Mesothelial cell of epicardium (in vitro differentiated cells): Measurements from ENCODE around the gene APOD. TPM values are rescaled to one million over a fixed set of nuclear protein-coding genes. Genes with fewer than 3 reads are reported as not detected.

Experiments
- DNase-seq, 2 experiments: peaks; one replicate each; pipeline ENCODE4 v3.0.0; 2021; ENCODE audit warnings: low spot score in 2 of 2; ENCODE audit not compliant: unreplicated experiment in 2 of 2
- H3K27ac Mint-ChIP-seq: 2 replicates; pipeline ENCODE4 v1.8.0; 2021; ENCODE audit warnings: mixed read lengths
- H3K27me3 Mint-ChIP-seq: 2 replicates; pipeline ENCODE4 v1.8.0; 2021; ENCODE audit warnings: low read depth, mixed read lengths
- H3K36me3 Mint-ChIP-seq: 2 replicates; pipeline ENCODE4 v1.8.0; 2021; ENCODE audit warnings: mixed read lengths
- H3K4me1 Mint-ChIP-seq: 2 replicates; pipeline ENCODE4 v1.8.0; 2021; ENCODE audit warnings: mixed read lengths
- H3K4me3 Mint-ChIP-seq: 2 replicates; pipeline ENCODE4 v1.8.0; 2021; ENCODE audit warnings: mild to moderate bottlenecking, moderate library complexity, mixed read lengths
- H3K9me3 Mint-ChIP-seq: 2 replicates; pipeline ENCODE4 v1.8.0; 2021; ENCODE audit warnings: mixed read lengths
- total RNA-seq: library from RNA; stranded (reverse); gene quantifications from 3 replicates; pipeline ENCODE4 v1.2.1, GENCODE V29; 2021
- TF ChIP-seq, protein P1 (sequence below): fragments of 200-600 bp; sonication (generic); IDR thresholded peaks from one replicate; pipeline ENCODE4 v1.5.0; 2021; ENCODE audit warnings: antibody characterized with exemption; ENCODE audit not compliant: unreplicated experiment

The APOD gene
- total RNA-seq, 1 donor from 2014 or later = 0.63 TPM

DNA sequence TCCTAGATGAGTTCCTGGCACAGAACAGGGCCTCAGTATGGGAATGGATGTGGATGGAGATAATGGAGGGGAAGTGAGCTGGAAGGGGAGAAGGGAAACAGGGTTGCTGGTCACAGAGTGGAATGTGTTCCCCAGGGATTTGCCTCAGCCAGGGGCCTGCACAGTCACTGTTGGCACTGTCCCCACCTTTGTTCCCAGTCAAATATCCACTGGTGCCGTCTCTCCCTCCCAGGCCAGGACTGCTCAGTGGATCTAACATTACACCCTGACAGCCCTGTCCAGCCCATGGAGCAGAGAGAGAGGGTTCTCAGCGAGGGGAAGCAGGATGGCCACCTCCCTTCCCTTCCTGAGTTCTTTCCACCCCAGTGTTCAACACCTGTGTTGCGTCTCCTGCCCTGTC lies 39.1 kb downstream of the APOD start:
- Mint-ChIP-seq H3K27me3 (no peaks in the 10 kb centered on the region), H3K4me1 (peaks cover 61% of the 10 kb centered on the region), H3K36me3 (no peaks in the 10 kb centered on the region), H3K9me3 (no peaks in the 10 kb centered on the region), H3K4me3 (peak overlapping the region; percentile 86), H3K27ac (peak overlapping the region; percentile 21)
- TF ChIP-seq, protein P1, sequence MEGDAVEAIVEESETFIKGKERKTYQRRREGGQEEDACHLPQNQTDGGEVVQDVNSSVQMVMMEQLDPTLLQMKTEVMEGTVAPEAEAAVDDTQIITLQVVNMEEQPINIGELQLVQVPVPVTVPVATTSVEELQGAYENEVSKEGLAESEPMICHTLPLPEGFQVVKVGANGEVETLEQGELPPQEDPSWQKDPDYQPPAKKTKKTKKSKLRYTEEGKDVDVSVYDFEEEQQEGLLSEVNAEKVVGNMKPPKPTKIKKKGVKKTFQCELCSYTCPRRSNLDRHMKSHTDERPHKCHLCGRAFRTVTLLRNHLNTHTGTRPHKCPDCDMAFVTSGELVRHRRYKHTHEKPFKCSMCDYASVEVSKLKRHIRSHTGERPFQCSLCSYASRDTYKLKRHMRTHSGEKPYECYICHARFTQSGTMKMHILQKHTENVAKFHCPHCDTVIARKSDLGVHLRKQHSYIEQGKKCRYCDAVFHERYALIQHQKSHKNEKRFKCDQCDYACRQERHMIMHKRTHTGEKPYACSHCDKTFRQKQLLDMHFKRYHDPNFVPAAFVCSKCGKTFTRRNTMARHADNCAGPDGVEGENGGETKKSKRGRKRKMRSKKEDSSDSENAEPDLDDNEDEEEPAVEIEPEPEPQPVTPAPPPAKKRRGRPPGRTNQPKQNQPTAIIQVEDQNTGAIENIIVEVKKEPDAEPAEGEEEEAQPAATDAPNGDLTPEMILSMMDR = no peak
- no peak for DNase-seq

- Mint-ChIP-seq H3K4me3 (peak overlapping the region; percentile 86), H3K4me1 (peaks cover 65% of the 10 kb centered on the region), H3K36me3 (no peaks in the 10 kb centered on the region), H3K27me3 (no peaks in the 10 kb centered on the region), H3K9me3 (no peaks in the 10 kb centered on the region), H3K27ac (peak overlapping the region; percentile 78)
- DNase-seq = no peak
- TF ChIP-seq, protein P1 = no peak
Observed at GRCh38 chr3:195544230-195544536, 39.6 kb downstream of the APOD start.

DNA sequence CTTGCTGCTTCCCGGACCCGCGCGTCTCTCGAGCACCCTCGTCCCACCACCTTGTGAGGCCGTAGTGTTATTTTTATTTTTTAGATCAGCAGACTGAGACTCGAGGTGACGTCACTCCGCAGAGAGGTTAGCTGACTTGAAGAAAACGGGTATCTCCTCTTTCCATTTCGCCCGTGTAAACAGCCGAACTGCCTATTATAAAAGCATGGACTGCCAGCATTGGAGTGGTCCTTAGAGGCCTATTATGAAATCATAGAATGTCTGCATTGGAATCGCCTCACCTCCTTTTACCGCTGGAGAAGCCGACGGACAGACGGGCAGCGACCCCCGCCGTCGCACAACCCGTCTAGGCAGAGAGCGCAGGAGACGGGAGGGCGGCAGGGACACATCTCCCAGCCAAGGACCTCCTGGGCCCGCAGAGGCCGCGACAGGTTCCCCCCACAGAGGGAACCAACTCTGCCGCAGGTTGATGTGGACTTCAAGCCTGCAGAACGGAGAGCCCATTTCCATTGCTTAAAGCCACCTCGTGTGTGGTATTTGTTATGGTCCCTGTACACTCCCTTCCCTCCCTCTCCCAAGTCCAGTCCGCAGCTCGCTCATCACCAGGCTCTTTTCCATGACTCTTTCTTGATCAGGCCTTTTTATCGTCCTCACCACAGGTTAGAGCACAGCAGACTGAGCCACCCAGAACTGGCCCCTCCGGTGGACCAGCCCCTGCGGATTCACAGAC lies 40.1 kb downstream of the APOD start:
- peak in 1 of 2 experiments; percentile 56 for DNase-seq
- peak overlapping the region; percentile 86 for H3K4me3 Mint-ChIP-seq

DNA sequence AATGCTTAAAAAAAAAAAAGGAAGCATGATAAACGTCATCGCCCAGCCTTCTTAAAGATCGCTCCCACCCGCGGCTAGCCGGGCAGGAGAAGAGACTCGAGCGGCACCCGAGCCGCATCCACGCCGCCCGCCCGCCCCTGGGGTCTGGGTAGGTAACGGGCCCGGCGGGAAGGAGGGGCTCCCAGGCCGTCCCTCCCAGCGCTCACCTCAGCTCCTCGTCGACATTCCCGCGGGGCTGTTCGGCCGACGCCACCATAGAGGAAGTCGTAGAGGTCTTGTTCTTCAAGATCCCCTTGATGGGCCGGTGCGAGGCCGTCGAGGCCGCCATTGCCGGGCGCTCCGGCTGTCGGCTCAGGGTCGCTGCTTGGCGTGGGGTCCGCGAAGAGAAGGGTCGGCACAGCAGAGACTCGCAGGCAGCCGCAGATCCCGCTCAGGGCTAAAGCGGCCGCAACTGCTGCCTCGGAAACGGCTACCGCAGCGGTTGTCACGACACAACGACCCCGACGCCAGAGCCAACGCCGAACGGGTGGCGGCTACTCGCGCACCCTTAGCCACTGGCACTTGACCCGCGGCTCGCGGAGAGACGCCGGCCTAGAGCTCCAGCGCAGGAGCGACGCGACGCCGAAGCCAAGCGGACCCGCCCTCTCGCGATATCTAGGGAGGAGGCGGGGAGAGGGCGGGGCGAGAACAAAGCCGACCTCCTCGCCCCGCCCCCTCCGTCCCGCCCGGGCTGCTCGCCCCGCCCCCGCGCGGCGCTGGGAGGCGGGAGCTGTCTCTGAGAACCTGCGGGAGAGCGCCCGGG lies 40.8 kb downstream of the APOD start, which contains the start of gene PPP1R2:
PPP1R2 (minus strand) TSS at position 628 of the 802 bp plus-strand sequence; CDS start at position 328, 300 bp downstream.
- DNase-seq = peak; percentile 94
- Mint-ChIP-seq H3K36me3 (no peaks in the 10 kb centered on the region), H3K4me3 (peak within 1 kb of the TSS; percentile 86), H3K9me3 (no peaks in the 10 kb centered on the region), H3K27ac (peak within 1 kb of the TSS; percentile 80), H3K4me1 (peaks cover 56% of the 10 kb centered on the region), H3K27me3 (no peaks in the 10 kb centered on the region)
- TF ChIP-seq, protein P1 = no peak

More for the DNA sequence above, 40.1 kb downstream of the APOD start:
- H3K9me3 Mint-ChIP-seq = no peaks in the 10 kb centered on the region
- H3K4me1 Mint-ChIP-seq = peaks cover 64% of the 10 kb centered on the region
- no peaks in the 10 kb centered on the region for H3K27me3 Mint-ChIP-seq
- H3K27ac Mint-ChIP-seq = peak overlapping the region; percentile 78
- TF ChIP-seq, protein P1 = no peak
- H3K36me3 Mint-ChIP-seq = no peaks in the 10 kb centered on the region

DNA sequence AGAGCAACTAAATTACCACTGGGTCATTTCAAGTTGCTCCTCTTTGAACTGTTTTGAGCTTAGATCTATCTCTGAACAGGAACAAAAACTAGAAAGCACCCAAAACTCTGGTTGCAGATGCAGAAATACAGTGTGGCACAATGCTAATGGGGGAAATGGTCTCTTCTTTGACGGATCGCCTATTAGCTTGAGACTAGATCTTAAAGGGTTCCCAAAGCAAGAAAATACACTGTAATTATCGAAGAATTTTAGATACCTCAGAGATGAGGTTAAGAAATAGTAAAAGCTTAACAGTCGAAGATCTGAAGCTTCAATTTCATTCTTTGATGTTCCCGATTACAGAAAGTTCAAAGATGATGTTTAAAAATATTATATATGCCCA lies 41.4 kb downstream of the APOD start:
- Mint-ChIP-seq H3K27me3 (no peaks in the 10 kb centered on the region), H3K27ac (peak overlapping the region; percentile 80), H3K4me3 (peak overlapping the region; percentile 86), H3K4me1 (peaks cover 53% of the 10 kb centered on the region), H3K36me3 (no peaks in the 10 kb centered on the region), H3K9me3 (no peaks in the 10 kb centered on the region)
- TF ChIP-seq, protein P1 = no peak
- no peak for DNase-seq
